ENCODE measurements around the gene ATXN1. TPM values are rescaled to one million over a fixed set of nuclear protein-coding genes. Genes with fewer than 3 reads are reported as not detected.

ATXN1 gene
- total RNA-seq, 1 experiment from 2014 or later: 25.6 TPM

- Histone ChIP-seq H3K27me3 (replicated peaks; ENCODE audit: insufficient read depth, low read depth, low read length, poor library complexity) (no peaks in the 10 kb centered on the region), H3K36me3 (ENCODE audit: insufficient read depth, low read length, poor library complexity, severe bottlenecking) (no peaks in the 10 kb centered on the region), H3K27ac (ENCODE audit: low read depth, low read length, poor library complexity, severe bottlenecking) (no peak overlapping the region), H3K9me3 (ENCODE audit: low read depth, low read length, poor library complexity, severe bottlenecking) (no peaks in the 10 kb centered on the region), H3K4me1 (ENCODE audit: insufficient read depth, low read length, poor library complexity, severe bottlenecking) (peaks cover 47% of the 10 kb centered on the region), H3K4me3 (ENCODE audit: low read depth, low read length, poor library complexity, severe bottlenecking) (no peak overlapping the region)
- TF ChIP-seq, protein P1, sequence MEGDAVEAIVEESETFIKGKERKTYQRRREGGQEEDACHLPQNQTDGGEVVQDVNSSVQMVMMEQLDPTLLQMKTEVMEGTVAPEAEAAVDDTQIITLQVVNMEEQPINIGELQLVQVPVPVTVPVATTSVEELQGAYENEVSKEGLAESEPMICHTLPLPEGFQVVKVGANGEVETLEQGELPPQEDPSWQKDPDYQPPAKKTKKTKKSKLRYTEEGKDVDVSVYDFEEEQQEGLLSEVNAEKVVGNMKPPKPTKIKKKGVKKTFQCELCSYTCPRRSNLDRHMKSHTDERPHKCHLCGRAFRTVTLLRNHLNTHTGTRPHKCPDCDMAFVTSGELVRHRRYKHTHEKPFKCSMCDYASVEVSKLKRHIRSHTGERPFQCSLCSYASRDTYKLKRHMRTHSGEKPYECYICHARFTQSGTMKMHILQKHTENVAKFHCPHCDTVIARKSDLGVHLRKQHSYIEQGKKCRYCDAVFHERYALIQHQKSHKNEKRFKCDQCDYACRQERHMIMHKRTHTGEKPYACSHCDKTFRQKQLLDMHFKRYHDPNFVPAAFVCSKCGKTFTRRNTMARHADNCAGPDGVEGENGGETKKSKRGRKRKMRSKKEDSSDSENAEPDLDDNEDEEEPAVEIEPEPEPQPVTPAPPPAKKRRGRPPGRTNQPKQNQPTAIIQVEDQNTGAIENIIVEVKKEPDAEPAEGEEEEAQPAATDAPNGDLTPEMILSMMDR (conservative IDR thresholded peaks at IDR 0.05; ENCODE audit: low read depth, low read length): no peak
- no peak for TF ChIP-seq EZH2 (IDR thresholded peaks at IDR 0.05; ENCODE audit: borderline replicate concordance, low read depth, low read length, poor library complexity, severe bottlenecking)
- ChIA-PET POLR2A (ENCODE audit: low non-redundant PET) (no interaction called here), CTCF (no interaction called here)
- intact Hi-C loops (cut with micrococcal nuclease; ENCODE audit: unreplicated experiment): no loop called here
- BruUV-seq (replicated peaks): no TSS peak
- no peak for DNase-seq (ENCODE audit: low spot score)
Measured at GRCh38 chr6:16719488-16719887, 41.8 kb downstream of the ATXN1 start.

DNA sequence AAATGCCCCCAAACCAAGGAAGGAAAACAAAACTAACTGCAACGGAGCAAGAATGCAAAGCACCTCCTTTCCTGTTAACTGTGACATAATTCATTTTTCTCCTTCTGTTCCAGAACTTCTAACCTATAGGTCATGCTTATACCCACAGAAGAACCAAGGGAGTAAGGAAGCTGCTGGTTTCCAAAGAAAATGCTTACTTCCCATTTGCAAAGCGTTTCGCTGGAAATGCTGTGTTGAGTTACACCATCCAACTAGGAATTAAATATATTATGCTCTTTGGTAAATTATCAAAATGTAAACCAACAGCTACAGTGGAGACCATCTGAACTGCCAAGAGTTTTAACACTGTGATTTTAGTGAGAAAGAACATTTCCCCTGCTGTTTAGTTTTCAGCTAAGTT, 42.9 kb downstream of the ATXN1 start:
- no peaks in the 10 kb centered on the region for H3K36me3 ChIP-seq (ENCODE audit: insufficient read depth, low read length, poor library complexity, severe bottlenecking)
- intact Hi-C loops (cut with micrococcal nuclease; ENCODE audit: unreplicated experiment): no loop called here
- DNase-seq (ENCODE audit: low spot score): no peak
- ChIA-PET CTCF (interaction anchor here (1.0 kb wide), 1 partner anchor 44 kb away, joined by 3 read pairs; no protein-coding TSS in a partner anchor), POLR2A (ENCODE audit: low non-redundant PET) (no interaction called here)
- no peak overlapping the region for H3K4me3 ChIP-seq (ENCODE audit: low read depth, low read length, poor library complexity, severe bottlenecking)
- no peak overlapping the region for H3K27ac ChIP-seq (ENCODE audit: low read depth, low read length, poor library complexity, severe bottlenecking)
- BruUV-seq (replicated peaks): no TSS peak
- H3K27me3 ChIP-seq (replicated peaks; ENCODE audit: insufficient read depth, low read depth, low read length, poor library complexity): no peaks in the 10 kb centered on the region
- peaks cover 42% of the 10 kb centered on the region for H3K4me1 ChIP-seq (ENCODE audit: insufficient read depth, low read length, poor library complexity, severe bottlenecking)
- H3K9me3 ChIP-seq (ENCODE audit: low read depth, low read length, poor library complexity, severe bottlenecking): no peaks in the 10 kb centered on the region
- TF ChIP-seq, protein P1 (conservative IDR thresholded peaks at IDR 0.05; ENCODE audit: low read depth, low read length): no peak
- TF ChIP-seq EZH2 (IDR thresholded peaks at IDR 0.05; ENCODE audit: borderline replicate concordance, low read depth, low read length, poor library complexity, severe bottlenecking): no peak

- DNase-seq (ENCODE audit: low spot score): no peak
- TF ChIP-seq, protein P1 (conservative IDR thresholded peaks at IDR 0.05; ENCODE audit: low read depth, low read length): no peak
- TF ChIP-seq EZH2 (IDR thresholded peaks at IDR 0.05; ENCODE audit: borderline replicate concordance, low read depth, low read length, poor library complexity, severe bottlenecking): no peak
- H3K27ac ChIP-seq (ENCODE audit: low read depth, low read length, poor library complexity, severe bottlenecking): no peak overlapping the region
- H3K4me1 ChIP-seq (ENCODE audit: insufficient read depth, low read length, poor library complexity, severe bottlenecking): peaks cover 38% of the 10 kb centered on the region
- H3K27me3 ChIP-seq (replicated peaks; ENCODE audit: insufficient read depth, low read depth, low read length, poor library complexity): no peaks in the 10 kb centered on the region
- POLR2A ChIA-PET (ENCODE audit: low non-redundant PET): no interaction called here
- no peaks in the 10 kb centered on the region for H3K9me3 ChIP-seq (ENCODE audit: low read depth, low read length, poor library complexity, severe bottlenecking)
- H3K4me3 ChIP-seq (ENCODE audit: low read depth, low read length, poor library complexity, severe bottlenecking): no peak overlapping the region
- intact Hi-C loops (cut with micrococcal nuclease; ENCODE audit: unreplicated experiment): no loop called here
- H3K36me3 ChIP-seq (ENCODE audit: insufficient read depth, low read length, poor library complexity, severe bottlenecking): no peaks in the 10 kb centered on the region
- BruUV-seq (replicated peaks): no TSS peak
- CTCF ChIA-PET: no interaction called here
Measured at GRCh38 chr6:16717275-16717942, 43.9 kb downstream of the ATXN1 start.
